DOHH2 (cell line): ENCODE results near the gene FOXO6.

ENCODE experiments used
- EZH2phosphoT487 ChIP-seq: fragments of 200-600 bp; sonication (generic); IDR thresholded peaks from 2 replicates; pipeline ENCODE4 v1.6.1; 2017; ENCODE audit warnings: borderline replicate concordance, mild to moderate bottlenecking, antibody characterized with exemption, low read length, moderate library complexity, mixed read lengths
- TF ChIP-seq, protein P1 (sequence below): fragments of 200-600 bp; sonication (generic); IDR thresholded peaks from one replicate; pipeline ENCODE4 v1.5.1; 2014; ENCODE audit warnings: antibody characterized with exemption, mild to moderate bottlenecking, low read depth, low read length; ENCODE audit not compliant: poor library complexity, severe bottlenecking

GRCh38 chr1:41387667-41388091 is 26.4 kb downstream of the FOXO6 start:
- TF ChIP-seq, protein P1, sequence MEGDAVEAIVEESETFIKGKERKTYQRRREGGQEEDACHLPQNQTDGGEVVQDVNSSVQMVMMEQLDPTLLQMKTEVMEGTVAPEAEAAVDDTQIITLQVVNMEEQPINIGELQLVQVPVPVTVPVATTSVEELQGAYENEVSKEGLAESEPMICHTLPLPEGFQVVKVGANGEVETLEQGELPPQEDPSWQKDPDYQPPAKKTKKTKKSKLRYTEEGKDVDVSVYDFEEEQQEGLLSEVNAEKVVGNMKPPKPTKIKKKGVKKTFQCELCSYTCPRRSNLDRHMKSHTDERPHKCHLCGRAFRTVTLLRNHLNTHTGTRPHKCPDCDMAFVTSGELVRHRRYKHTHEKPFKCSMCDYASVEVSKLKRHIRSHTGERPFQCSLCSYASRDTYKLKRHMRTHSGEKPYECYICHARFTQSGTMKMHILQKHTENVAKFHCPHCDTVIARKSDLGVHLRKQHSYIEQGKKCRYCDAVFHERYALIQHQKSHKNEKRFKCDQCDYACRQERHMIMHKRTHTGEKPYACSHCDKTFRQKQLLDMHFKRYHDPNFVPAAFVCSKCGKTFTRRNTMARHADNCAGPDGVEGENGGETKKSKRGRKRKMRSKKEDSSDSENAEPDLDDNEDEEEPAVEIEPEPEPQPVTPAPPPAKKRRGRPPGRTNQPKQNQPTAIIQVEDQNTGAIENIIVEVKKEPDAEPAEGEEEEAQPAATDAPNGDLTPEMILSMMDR: no peak
- no peak for TF ChIP-seq EZH2phosphoT487
